NCI-H2029 (cell line): ENCODE data around the gene ENPP4.
"Not testable (repeated sequence)": the region's sequence is repeated elsewhere in the genome, so short reads cannot be mapped to it uniquely, and the experiment has no call there.

ENCODE experiments used
- DNase-seq: peaks from one replicate; lab custom pipeline; 2025; lab: John Stamatoyannopoulos, UW

ENPP4 gene

GRCh38 chr6:46129629-46130511 is at the start of gene ENPP4:
Gene ENPP4 (plus strand): TSS chr6:46129989. CDS start chr6:46139584, 9,595 bp downstream.
- peak; percentile 94 for DNase-seq

GRCh38 chr6:46080111-46080510 is 49.7 kb upstream of the ENPP4 start:
- DNase-seq = no peak

DNA sequence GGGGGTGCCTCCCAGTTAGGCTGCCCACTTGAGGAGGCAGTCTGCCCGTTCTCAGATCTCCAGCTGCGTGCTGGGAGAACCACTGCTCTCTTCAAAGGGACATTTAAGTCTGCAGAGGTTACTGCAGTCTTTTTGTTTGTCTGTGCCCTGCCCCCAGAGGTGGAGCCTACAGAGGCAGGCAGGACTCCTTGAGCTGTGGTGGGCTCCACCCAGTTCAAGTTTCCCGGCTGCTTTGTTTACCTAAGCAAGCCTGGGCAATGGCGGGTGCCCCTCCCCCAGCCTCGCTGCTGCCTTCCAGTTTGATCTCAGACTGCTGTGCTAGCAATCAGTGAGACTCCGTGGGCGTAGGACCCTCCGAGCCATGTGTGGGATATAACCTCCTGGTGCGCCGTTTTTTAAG is 44.1 kb upstream of the ENPP4 start:
- not testable (repeated sequence) for DNase-seq

- peak; percentile 57 for DNase-seq
Observed at GRCh38 chr6:46090115-46091079, 39.4 kb upstream of the ENPP4 start.

- DNase-seq = no peak
Observed at GRCh38 chr6:46091080-46091478, 38.7 kb upstream of the ENPP4 start.

DNA sequence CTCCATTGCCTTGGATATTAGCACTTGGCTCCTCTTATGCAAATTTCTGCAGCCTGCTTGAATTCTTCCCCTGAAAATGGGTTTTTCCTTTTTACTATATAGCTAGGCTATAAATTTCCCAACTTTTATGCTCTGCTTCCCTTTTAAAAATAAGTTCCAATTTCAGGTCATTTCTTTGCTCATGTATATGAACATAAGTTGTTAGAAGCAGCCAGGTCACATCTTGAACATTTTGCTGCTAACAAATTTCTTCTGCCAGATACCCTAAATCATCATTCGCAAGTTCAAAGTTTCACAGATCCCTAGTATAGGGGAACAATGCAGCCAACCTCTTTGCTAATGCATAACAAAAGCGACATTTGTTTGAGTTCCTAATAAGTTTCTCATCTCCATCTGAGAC is 34.5 kb upstream of the ENPP4 start:
- no peak for DNase-seq

DNA sequence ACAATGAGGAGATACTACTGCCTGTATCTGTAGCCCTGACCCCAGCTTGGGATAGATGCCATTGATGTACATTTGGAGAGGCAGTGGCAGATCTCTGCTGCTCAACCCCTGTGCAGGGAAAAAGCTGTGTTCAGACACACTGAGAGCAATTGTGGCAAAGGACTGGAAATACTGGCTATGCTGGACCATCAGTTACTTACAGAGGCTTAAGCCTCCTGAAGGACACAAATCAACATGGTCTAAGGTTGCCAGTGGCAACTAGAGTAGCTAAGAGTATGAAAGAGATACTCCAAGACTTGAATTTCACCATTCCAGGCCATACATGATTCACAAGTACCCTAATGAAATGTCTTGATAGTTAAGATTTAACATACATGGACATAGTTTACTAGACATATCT is 32.4 kb upstream of the ENPP4 start:
- no peak for DNase-seq

- peak; percentile 68 for DNase-seq
Observed at GRCh38 chr6:46098678-46099077, 31.1 kb upstream of the ENPP4 start.

DNA sequence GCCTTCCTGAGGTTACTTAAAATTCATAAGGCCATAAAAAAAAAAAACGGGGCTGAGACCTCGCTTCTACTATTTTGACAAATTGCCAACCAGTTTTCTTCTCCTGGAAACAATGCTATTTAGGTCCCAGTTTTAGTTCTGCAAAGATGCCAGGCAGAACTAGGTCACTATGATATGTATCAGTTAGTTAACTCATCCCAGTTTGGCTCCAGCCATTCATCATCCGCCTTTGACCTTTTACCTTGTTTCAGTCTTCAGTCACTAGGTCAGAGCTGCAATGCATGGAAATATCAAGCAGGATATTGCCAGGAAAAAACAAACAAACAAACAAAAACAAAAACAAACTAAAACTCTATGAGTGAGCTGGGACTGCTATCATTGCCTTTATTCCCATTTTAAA is 29.8 kb upstream of the ENPP4 start:
- DNase-seq = no peak

- no peak for DNase-seq
Observed at GRCh38 chr6:46102123-46102522, 27.7 kb upstream of the ENPP4 start.

DNA sequence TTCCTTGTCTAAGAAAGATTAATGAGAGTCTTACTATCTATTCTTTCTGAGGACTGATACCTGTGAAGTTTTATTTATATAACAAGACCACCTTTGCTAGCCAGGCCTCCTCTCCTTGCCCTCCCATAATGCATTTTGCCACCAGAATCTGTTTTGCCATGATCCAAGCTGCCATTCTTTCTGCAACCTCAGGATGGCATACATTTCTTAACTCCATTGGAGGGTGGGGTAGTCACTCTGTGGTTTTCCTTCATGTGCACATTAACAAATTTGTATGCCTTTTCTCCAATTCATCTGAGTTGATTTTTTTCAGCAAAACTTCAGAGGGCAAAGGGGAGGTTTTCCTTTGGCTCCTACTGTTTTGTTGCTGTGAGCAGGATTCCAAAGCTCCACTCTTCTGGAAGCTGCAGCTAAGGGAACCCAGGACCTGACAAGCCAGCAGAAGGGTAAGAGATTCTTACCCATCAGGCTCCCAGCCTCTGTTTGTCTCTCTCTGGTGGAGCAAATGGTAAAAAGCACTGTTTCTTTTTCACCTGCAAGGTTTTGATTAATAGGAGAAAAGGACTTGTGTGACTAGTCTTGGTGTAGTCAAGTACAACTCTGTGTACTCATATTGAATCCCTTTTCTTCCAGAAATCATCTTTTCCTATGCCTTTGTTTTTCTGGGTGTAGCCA is 26.2 kb upstream of the ENPP4 start:
- DNase-seq = no peak

GRCh38 chr6:46104209-46104608 is 25.6 kb upstream of the ENPP4 start:
- no peak for DNase-seq

DNA sequence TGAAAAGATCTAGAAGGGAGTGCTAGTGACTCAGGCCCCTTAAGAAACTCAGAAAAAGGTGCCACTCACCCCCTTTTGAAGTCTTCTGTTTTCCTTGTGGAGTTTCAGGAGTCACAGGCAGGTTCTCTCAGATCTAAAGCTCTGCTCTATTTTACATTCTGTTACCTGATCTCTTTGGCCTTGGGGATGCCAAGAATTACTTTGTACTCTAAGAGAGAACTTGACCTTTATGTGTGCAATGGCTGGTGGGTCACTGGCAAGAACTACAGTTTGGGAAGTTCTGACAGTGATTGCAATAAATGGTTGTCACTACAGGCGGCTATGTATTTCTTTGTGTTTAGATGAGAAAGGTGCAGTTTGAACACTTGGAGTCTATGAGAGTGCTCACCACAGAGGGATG is 24.2 kb upstream of the ENPP4 start:
- no peak for DNase-seq

DNA sequence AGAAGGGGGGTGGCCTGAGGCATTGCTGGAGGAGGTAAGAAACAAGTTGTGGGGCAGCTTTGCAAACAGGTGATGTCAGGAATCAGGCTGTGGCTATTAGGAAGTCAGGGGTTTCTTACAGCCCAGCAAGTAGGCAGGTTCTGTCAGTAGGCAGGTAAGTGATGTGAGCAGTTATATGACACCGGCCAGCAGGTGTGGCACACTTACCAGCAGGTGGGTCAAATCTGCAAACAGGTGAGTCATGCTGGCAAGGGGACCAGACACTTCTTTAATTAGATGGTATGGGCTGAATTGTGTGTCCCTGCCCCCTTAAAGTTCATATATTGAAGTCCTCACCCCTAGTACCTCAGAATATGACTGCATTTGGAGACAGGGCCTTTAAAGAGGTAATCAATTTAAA is 16.4 kb upstream of the ENPP4 start:
- peak; percentile 81 for DNase-seq

DNA sequence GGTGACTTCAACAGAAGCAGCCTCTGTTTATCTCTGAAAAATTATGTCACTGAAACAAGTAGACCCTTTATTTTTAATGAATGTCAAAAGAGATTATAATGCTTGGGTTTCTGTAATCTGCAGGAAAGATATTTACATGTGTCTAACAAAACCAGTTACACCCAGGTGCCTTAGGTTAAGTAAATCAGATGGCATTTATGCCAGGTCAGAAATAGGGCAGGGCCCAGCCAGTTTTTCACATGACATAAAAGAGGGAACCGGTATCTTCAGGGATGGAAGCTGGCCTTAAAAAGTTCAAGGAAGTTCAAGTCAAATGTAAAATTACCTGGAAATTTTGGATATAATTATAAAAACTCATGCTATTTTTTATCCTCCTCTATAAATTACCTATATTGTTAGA is 14.2 kb upstream of the ENPP4 start:
- no peak for DNase-seq

- DNase-seq = no peak
Observed at GRCh38 chr6:46116289-46116688, 13.5 kb upstream of the ENPP4 start.

GRCh38 chr6:46118157-46118556 is 11.6 kb upstream of the ENPP4 start:
- no peak for DNase-seq

DNA sequence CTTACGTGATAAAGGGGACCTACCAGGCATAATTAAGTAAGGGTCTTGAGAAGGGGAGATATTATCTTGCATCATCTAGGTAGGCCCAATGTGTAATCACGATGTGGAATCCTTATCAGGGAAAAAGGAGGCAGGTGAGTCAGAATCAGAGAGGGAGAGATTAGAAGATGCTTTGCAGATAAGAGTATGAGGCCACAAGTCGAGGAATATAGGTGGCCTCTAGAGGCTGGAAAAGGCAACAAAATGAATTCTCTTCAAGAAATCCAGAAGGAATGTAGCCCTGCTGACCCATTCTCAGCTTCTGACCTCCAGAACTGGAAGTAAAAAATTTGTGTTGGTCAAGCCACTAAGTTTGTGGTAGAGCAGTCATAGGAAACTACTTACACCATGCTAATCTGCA is 11.0 kb upstream of the ENPP4 start:
- no peak for DNase-seq

- DNase-seq = not testable (repeated sequence)
Observed at GRCh38 chr6:46119679-46120078, 10.1 kb upstream of the ENPP4 start.

DNA sequence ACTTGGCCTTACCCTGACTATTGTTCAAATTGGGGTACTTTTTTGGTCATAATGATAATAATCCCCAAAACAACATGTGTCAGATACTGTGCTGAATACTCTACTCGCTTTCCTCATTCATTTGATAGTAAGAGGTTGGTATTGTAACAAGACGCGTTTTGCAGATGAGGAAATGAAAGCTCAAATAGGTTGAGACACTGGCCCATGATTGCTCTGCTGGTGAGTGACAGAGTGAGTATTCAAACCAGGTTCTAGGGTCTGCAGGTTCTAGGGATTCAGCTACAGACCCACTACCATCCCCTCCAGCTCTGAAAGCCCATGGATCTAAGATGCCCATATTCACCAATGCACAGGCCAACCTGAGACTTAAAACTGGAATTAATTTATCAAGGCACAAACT is 1.3 kb upstream of the ENPP4 start:
- DNase-seq = no peak

DNA sequence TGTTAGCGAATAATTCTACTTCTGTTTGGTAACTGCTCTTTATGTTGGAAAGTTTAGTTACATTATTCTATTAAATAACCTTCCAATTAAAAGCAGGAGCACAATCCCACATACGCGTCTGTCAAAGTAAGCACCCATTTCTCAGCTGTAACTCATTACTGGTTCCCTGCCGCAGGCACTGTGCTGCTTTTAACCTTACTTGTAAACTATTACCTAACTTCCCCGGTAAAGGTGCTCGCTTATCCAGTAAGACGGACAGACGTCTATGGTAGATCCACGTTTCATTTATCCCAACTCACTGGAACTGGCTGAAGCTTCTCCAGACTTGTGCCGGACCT is 529 bp upstream of the ENPP4 start:
- DNase-seq = peak; percentile 39

- peak; percentile 41 for DNase-seq
Observed at GRCh38 chr6:46130666-46131065, 877 bp downstream of the ENPP4 start.
